Activated naive CD4-positive, alpha-beta T cell treated with anti-CD3 and anti-CD28 coated beads for 36 hours (primary cell): ENCODE data around the gene DZANK1. TPM values are rescaled to one million over a fixed set of nuclear protein-coding genes. Genes with fewer than 3 reads are reported as not detected.
"Not testable (repeated sequence)": the region's sequence is repeated elsewhere in the genome, so short reads cannot be mapped to it uniquely, and the experiment has no call there.

Experiments
- CTCF ChIA-PET: fragments of 350-600 bp; sonication (Branson Sonifier 250); formaldehyde crosslinking; loops from one replicate; lab custom pipeline; 2021; ENCODE audit warnings: antibody characterized with exemption; lab: Charles Lee
- DNase-seq: peaks from one replicate; pipeline ENCODE4 v3.0.0-alpha.2; 2020
- H3K27ac Mint-ChIP-seq: one replicate; pipeline ENCODE4 v1.8.0; 2021; ENCODE audit warnings: mild to moderate bottlenecking, mixed read lengths
- H3K27me3 Mint-ChIP-seq: one replicate; pipeline ENCODE4 v1.8.0; 2021; ENCODE audit warnings: low read depth, mixed read lengths
- H3K36me3 Mint-ChIP-seq: one replicate; pipeline ENCODE4 v1.8.0; 2021; ENCODE audit warnings: low read depth, mixed read lengths
- H3K4me1 Mint-ChIP-seq: one replicate; pipeline ENCODE4 v1.8.0; 2021; ENCODE audit warnings: low read depth, mixed read lengths
- H3K4me3 Mint-ChIP-seq: one replicate; pipeline ENCODE4 v1.8.0; 2021; ENCODE audit warnings: mild to moderate bottlenecking, moderate library complexity, mixed read lengths
- H3K9me3 Mint-ChIP-seq: one replicate; pipeline ENCODE4 v1.8.0; 2021; ENCODE audit warnings: mixed read lengths
- intact Hi-C: fragments of 100-400 bp; cut with micrococcal nuclease; formaldehyde crosslinking; loops from one replicate; pipeline ENCODE4 v1.15.1; 2023
- total RNA-seq, 2 experiments: library from RNA; stranded (reverse); gene quantifications; one replicate each; pipeline ENCODE4 v1.2.3, GENCODE V29; 2021

The DZANK1 gene
- total RNA-seq, 2 experiments from 2014 or later, result 0.79 to 0.94 TPM

- H3K27me3 Mint-ChIP-seq, result no peaks in the 10 kb centered on the region
- DNase-seq, result no peak
- intact Hi-C loops, result no loop called here
- H3K36me3 Mint-ChIP-seq, result peaks cover 18% of the 10 kb centered on the region
- H3K27ac Mint-ChIP-seq, result no peak overlapping the region
- no peaks in the 10 kb centered on the region for H3K4me1 Mint-ChIP-seq
- CTCF ChIA-PET, result no interaction called here
- H3K4me3 Mint-ChIP-seq, result no peak overlapping the region
- peaks cover 2% of the 10 kb centered on the region for H3K9me3 Mint-ChIP-seq
These were observed 66.4 kb downstream of the DZANK1 start for GRCh38 chr20:18400460-18400859.

GRCh38 chr20:18398713-18399112 is 68.1 kb downstream of the DZANK1 start:
- H3K27ac Mint-ChIP-seq, CTCF ChIA-PET, DNase-seq, intact Hi-C loops, H3K27me3 Mint-ChIP-seq, H3K9me3 Mint-ChIP-seq, H3K4me1 Mint-ChIP-seq, H3K4me3 Mint-ChIP-seq: not testable (repeated sequence)
- peaks cover 11% of the 10 kb centered on the region for H3K36me3 Mint-ChIP-seq

GRCh38 chr20:18397030-18397429 is 69.8 kb downstream of the DZANK1 start:
- no peak for DNase-seq
- CTCF ChIA-PET, result no interaction called here
- peaks cover 2% of the 10 kb centered on the region for H3K9me3 Mint-ChIP-seq
- H3K4me1 Mint-ChIP-seq, result no peaks in the 10 kb centered on the region
- H3K27me3 Mint-ChIP-seq, result no peaks in the 10 kb centered on the region
- intact Hi-C loops, result no loop called here
- peaks cover 7% of the 10 kb centered on the region for H3K36me3 Mint-ChIP-seq
- H3K4me3 Mint-ChIP-seq, result no peak overlapping the region
- H3K27ac Mint-ChIP-seq, result no peak overlapping the region

GRCh38 chr20:18395544-18395943 is 71.3 kb downstream of the DZANK1 start:
- CTCF ChIA-PET, result no interaction called here

GRCh38 chr20:18394363-18394762 is 72.5 kb downstream of the DZANK1 start:
- H3K27ac Mint-ChIP-seq, result no peak overlapping the region
- intact Hi-C loops, result no loop called here
- peaks cover 3% of the 10 kb centered on the region for H3K36me3 Mint-ChIP-seq
- H3K4me3 Mint-ChIP-seq, result no peak overlapping the region
- H3K4me1 Mint-ChIP-seq, result no peaks in the 10 kb centered on the region
- CTCF ChIA-PET, result no interaction called here
- no peaks in the 10 kb centered on the region for H3K27me3 Mint-ChIP-seq
- no peaks in the 10 kb centered on the region for H3K9me3 Mint-ChIP-seq
- DNase-seq, result no peak

More at GRCh38 chr20:18395544-18395943, 71.3 kb downstream of the DZANK1 start:
- peaks cover 1% of the 10 kb centered on the region for H3K36me3 Mint-ChIP-seq
- no peaks in the 10 kb centered on the region for H3K9me3 Mint-ChIP-seq
- H3K4me1 Mint-ChIP-seq, result no peaks in the 10 kb centered on the region
- DNase-seq, result no peak
- no peak overlapping the region for H3K4me3 Mint-ChIP-seq
- intact Hi-C loops, result no loop called here
- H3K27ac Mint-ChIP-seq, result no peak overlapping the region
- no peaks in the 10 kb centered on the region for H3K27me3 Mint-ChIP-seq

- CTCF ChIA-PET, result no interaction called here
- Mint-ChIP-seq H3K36me3 (peaks cover 2% of the 10 kb centered on the region), H3K27ac (no peak overlapping the region), H3K4me1 (no peaks in the 10 kb centered on the region), H3K9me3 (no peaks in the 10 kb centered on the region), H3K4me3 (no peak overlapping the region), H3K27me3 (no peaks in the 10 kb centered on the region)
- DNase-seq, result no peak
- intact Hi-C loops, result no loop called here
These were observed 75.1 kb downstream of the DZANK1 start for GRCh38 chr20:18391686-18392085.

GRCh38 chr20:18390201-18390600 is 76.6 kb downstream of the DZANK1 start:
- DNase-seq, result no peak
- CTCF ChIA-PET, result no interaction called here
- Mint-ChIP-seq H3K27me3 (no peaks in the 10 kb centered on the region), H3K9me3 (no peaks in the 10 kb centered on the region), H3K4me3 (no peak overlapping the region), H3K27ac (no peak overlapping the region), H3K36me3 (peaks cover 2% of the 10 kb centered on the region), H3K4me1 (no peaks in the 10 kb centered on the region)
- intact Hi-C loops, result no loop called here

GRCh38 chr20:18388860-18389259 is 78.0 kb downstream of the DZANK1 start:
- no peak overlapping the region for H3K4me3 Mint-ChIP-seq
- no peak for DNase-seq
- peaks cover 2% of the 10 kb centered on the region for H3K36me3 Mint-ChIP-seq
- no peaks in the 10 kb centered on the region for H3K9me3 Mint-ChIP-seq
- H3K4me1 Mint-ChIP-seq, result no peaks in the 10 kb centered on the region
- intact Hi-C loops, result no loop called here
- no peak overlapping the region for H3K27ac Mint-ChIP-seq
- CTCF ChIA-PET, result no interaction called here
- no peaks in the 10 kb centered on the region for H3K27me3 Mint-ChIP-seq

- H3K4me1 Mint-ChIP-seq, result no peaks in the 10 kb centered on the region
- no peaks in the 10 kb centered on the region for H3K36me3 Mint-ChIP-seq
- H3K27ac Mint-ChIP-seq, result no peak overlapping the region
- intact Hi-C loops, result no loop called here
- CTCF ChIA-PET, result no interaction called here
- no peaks in the 10 kb centered on the region for H3K27me3 Mint-ChIP-seq
- H3K4me3 Mint-ChIP-seq, result no peak overlapping the region
- DNase-seq, result no peak
- H3K9me3 Mint-ChIP-seq, result no peaks in the 10 kb centered on the region
These were observed 85.8 kb downstream of the DZANK1 start for GRCh38 chr20:18380908-18381529.

GRCh38 chr20:18377896-18378481 is 88.8 kb downstream of the DZANK1 start:
- Mint-ChIP-seq H3K27me3 (no peaks in the 10 kb centered on the region), H3K36me3 (no peaks in the 10 kb centered on the region), H3K9me3 (no peaks in the 10 kb centered on the region), H3K27ac (no peak overlapping the region), H3K4me1 (no peaks in the 10 kb centered on the region), H3K4me3 (no peak overlapping the region)
- CTCF ChIA-PET, result no interaction called here
- DNase-seq, result no peak
- intact Hi-C loops, result no loop called here

- DNase-seq, H3K9me3 Mint-ChIP-seq, H3K27ac Mint-ChIP-seq, intact Hi-C loops, CTCF ChIA-PET, H3K4me1 Mint-ChIP-seq, H3K27me3 Mint-ChIP-seq, H3K4me3 Mint-ChIP-seq, H3K36me3 Mint-ChIP-seq: not testable (repeated sequence)
These were observed 91.3 kb downstream of the DZANK1 start for GRCh38 chr20:18375551-18375950.

- CTCF ChIA-PET, result no interaction called here
- H3K9me3 Mint-ChIP-seq, result no peaks in the 10 kb centered on the region
- no peak overlapping the region for H3K4me3 Mint-ChIP-seq
- peaks cover 2% of the 10 kb centered on the region for H3K27me3 Mint-ChIP-seq
- no peak overlapping the region for H3K27ac Mint-ChIP-seq
- H3K36me3 Mint-ChIP-seq, result no peaks in the 10 kb centered on the region
- intact Hi-C loops, result no loop called here
- no peaks in the 10 kb centered on the region for H3K4me1 Mint-ChIP-seq
- no peak for DNase-seq
These were observed 94.5 kb downstream of the DZANK1 start for GRCh38 chr20:18372296-18372695.

- no peak for DNase-seq
- peaks cover 2% of the 10 kb centered on the region for H3K27me3 Mint-ChIP-seq
- intact Hi-C loops, result no loop called here
- no peak overlapping the region for H3K27ac Mint-ChIP-seq
- H3K9me3 Mint-ChIP-seq, result no peaks in the 10 kb centered on the region
- CTCF ChIA-PET, result no interaction called here
- no peaks in the 10 kb centered on the region for H3K36me3 Mint-ChIP-seq
- H3K4me1 Mint-ChIP-seq, result no peaks in the 10 kb centered on the region
- no peak overlapping the region for H3K4me3 Mint-ChIP-seq
These were observed 102.1 kb downstream of the DZANK1 start for GRCh38 chr20:18364768-18365167.
